Panc1 (cell line): Measurements from ENCODE around the gene SLC2A5. TPM values are rescaled to one million over a fixed set of nuclear protein-coding genes. Genes with fewer than 3 reads are reported as not detected.

Source experiments
- ATAC-seq: fragments of 200-7000 bp; cut with Tn5 transposase; 2 replicates; pipeline ENCODE4 v1.9.1; 2020; ENCODE audit warnings: mild to moderate bottlenecking, moderate library complexity
- BruUV-seq: library from RNA; stranded (reverse); fragments of 400-500 nt; replicated peaks from 2 replicates; lab custom pipeline; 2021; lab: Mats Ljungman, UMichigan
- CTCF ChIA-PET: fragments of 300-600 bp; sonication (Branson Sonifier 250); formaldehyde crosslinking; loops from one replicate; lab custom pipeline; 2022; ENCODE audit warnings: antibody characterized with exemption; lab: Charles Lee
- POLR2A ChIA-PET: fragments of 300-600 bp; sonication (Branson Sonifier 250); formaldehyde crosslinking; loops from one replicate; lab custom pipeline; 2022; ENCODE audit warnings: antibody characterized with exemption; lab: Charles Lee
- DNase-seq: peaks from one replicate; pipeline ENCODE4 v3.0.0-alpha.2; 2010; ENCODE audit warnings: low read depth, low spot score
- H3K27ac ChIP-seq: 2 replicates; pipeline ENCODE4 v1.5.1; 2011; ENCODE audit warnings: mild to moderate bottlenecking, low read length, inconsistent platforms
- H3K27me3 ChIP-seq: fragments of 200-500 bp; sonication (Bioruptor generic); 2 replicates; pipeline ENCODE4 v1.6.0; 2014; ENCODE audit warnings: low read length, inconsistent platforms; ENCODE audit not compliant: control insufficient read depth, insufficient read depth
- H3K36me3 ChIP-seq: fragments of 200-500 bp; sonication (Bioruptor generic); 2 replicates; pipeline ENCODE4 v1.5.1; 2014; ENCODE audit warnings: inconsistent platforms, mild to moderate bottlenecking, low read length, moderate library complexity; ENCODE audit not compliant: control insufficient read depth, insufficient read depth
- H3K4me1 ChIP-seq: 2 replicates; pipeline ENCODE4 v1.5.1; 2011; ENCODE audit warnings: inconsistent platforms, mild to moderate bottlenecking, low read length, moderate library complexity; ENCODE audit not compliant: control insufficient read depth, insufficient read depth
- H3K4me3 ChIP-seq, 2 experiments: 2 replicates each; pipeline ENCODE4 v1.5.1; 2011 to 2012; ENCODE audit warnings: low read depth in 2 of 2, low read length in 2 of 2, mild to moderate bottlenecking in 2 of 2, inconsistent platforms in 1 of 2, moderate library complexity in 1 of 2
- H3K9me3 ChIP-seq: fragments of 200-500 bp; sonication (Bioruptor generic); 2 replicates; pipeline ENCODE4 v1.5.1; 2014; ENCODE audit warnings: low read depth, mild to moderate bottlenecking, inconsistent platforms, low read length, moderate library complexity; ENCODE audit not compliant: control insufficient read depth, insufficient read depth
- CTCF ChIP-seq: fragments of 450-650 bp; IDR thresholded peaks from 2 replicates; pipeline ENCODE4 v1.5.1; 2017; ENCODE audit warnings: mild to moderate bottlenecking
- POLR2AphosphoS5 ChIP-seq: IDR thresholded peaks from 2 replicates; pipeline ENCODE4 v1.6.1; 2012; ENCODE audit warnings: mild to moderate bottlenecking, low read depth, low read length, moderate library complexity
- REST ChIP-seq, 2 experiments: IDR thresholded peaks; 2 replicates each; pipeline ENCODE4 v1.6.1; 2011 to 2012; ENCODE audit warnings: low read depth in 2 of 2, control low read depth in 1 of 2, low read length in 1 of 2, mild to moderate bottlenecking in 1 of 2, moderate library complexity in 1 of 2; ENCODE audit not compliant: insufficient read depth in 1 of 2
- SIN3A ChIP-seq: IDR thresholded peaks from 2 replicates; pipeline ENCODE4 v1.6.1; 2012; ENCODE audit warnings: low read depth, mild to moderate bottlenecking, low read length, moderate library complexity, borderline replicate concordance; ENCODE audit not compliant: insufficient read depth
- TCF7L2 ChIP-seq: IDR thresholded peaks from 2 replicates; pipeline ENCODE4 v1.6.1; 2011; ENCODE audit warnings: mild to moderate bottlenecking, low read depth, low read length, inconsistent platforms
- in situ Hi-C: cut with HindIII; loops from 2 replicates; pipeline ENCODE4 v1.10.0; 2016; ENCODE audit warnings: low sequenced_read_pairs, low pct_unique_long_range_greater_than_20kb
- intact Hi-C: fragments of 100-400 bp; cut with micrococcal nuclease; formaldehyde crosslinking; loops from one replicate; pipeline ENCODE4 v1.10.0; 2022; ENCODE audit not compliant: unreplicated experiment
- total RNA-seq: library from RNA; stranded (reverse); gene quantifications from one replicate; pipeline ENCODE4 v1.2.1, GENCODE V29; 2021; ENCODE audit not compliant: unreplicated experiment

The SLC2A5 gene
- total RNA-seq, 1 experiment from 2014 or later: 0.26 TPM

GRCh38 chr1:9110669-9111356 lies 41.4 kb upstream of the SLC2A5 start:
- H3K4me1 ChIP-seq: no peaks in the 10 kb centered on the region; the same call in 1 of the 2 replicates
- no peak overlapping the region for H3K4me3 ChIP-seq
- H3K36me3 ChIP-seq: no peaks in the 10 kb centered on the region
- in situ Hi-C loops (no loop called here), intact Hi-C loops (loop anchor here (2.0 kb wide), 1 partner anchor 86 kb away; no protein-coding TSS in a partner anchor)
- ATAC-seq: peak; percentile 90
- H3K9me3 ChIP-seq: no peaks in the 10 kb centered on the region
- no peak overlapping the region for H3K27ac ChIP-seq
- TF ChIP-seq REST (IDR thresholded peaks at IDR 0.05; ENCODE audit: insufficient read depth in 1 of 2, low read depth in 2 of 2, low read length in 1 of 2): no peak
- no peak for TF ChIP-seq TCF7L2
- TF ChIP-seq POLR2AphosphoS5: no peak
- no peak for TF ChIP-seq SIN3A
- peak; percentile 96 for TF ChIP-seq CTCF
- H3K27me3 ChIP-seq: no peaks in the 10 kb centered on the region
- ChIA-PET POLR2A (no interaction called here), CTCF (interaction anchor here (0.6 to 1.8 kb wide), 11 partner anchors 11 to 209 kb away, joined by 3 to 18 read pairs (median 5); partner anchors contain the start of genes GPR157 and H6PD)
- no TSS peak for BruUV-seq
- DNase-seq: no peak

GRCh38 chr1:9108056-9108665 lies 38.7 kb upstream of the SLC2A5 start:
- H3K9me3 ChIP-seq: no peaks in the 10 kb centered on the region
- H3K27me3 ChIP-seq: no peaks in the 10 kb centered on the region
- BruUV-seq: no TSS peak
- in situ Hi-C loops: no loop called here
- ChIA-PET CTCF (interaction anchor here (0.7 kb wide), 1 partner anchor 148 kb away, joined by 5 read pairs; no protein-coding TSS in a partner anchor), POLR2A (no interaction called here)
- H3K27ac ChIP-seq: no peak overlapping the region
- no peaks in the 10 kb centered on the region for H3K4me1 ChIP-seq
- DNase-seq: no peak
- TF ChIP-seq POLR2AphosphoS5 (no peak), REST (IDR thresholded peaks at IDR 0.05; ENCODE audit: insufficient read depth in 1 of 2, low read depth in 2 of 2, low read length in 1 of 2) (no peak), TCF7L2 (no peak), CTCF (no peak), SIN3A (no peak)
- intact Hi-C loops: no loop called here
- H3K4me3 ChIP-seq: no peak overlapping the region
- no peaks in the 10 kb centered on the region for H3K36me3 ChIP-seq
- ATAC-seq: no peak
